ENCODE results near the gene CRACR2B.

CRACR2B gene

DNA sequence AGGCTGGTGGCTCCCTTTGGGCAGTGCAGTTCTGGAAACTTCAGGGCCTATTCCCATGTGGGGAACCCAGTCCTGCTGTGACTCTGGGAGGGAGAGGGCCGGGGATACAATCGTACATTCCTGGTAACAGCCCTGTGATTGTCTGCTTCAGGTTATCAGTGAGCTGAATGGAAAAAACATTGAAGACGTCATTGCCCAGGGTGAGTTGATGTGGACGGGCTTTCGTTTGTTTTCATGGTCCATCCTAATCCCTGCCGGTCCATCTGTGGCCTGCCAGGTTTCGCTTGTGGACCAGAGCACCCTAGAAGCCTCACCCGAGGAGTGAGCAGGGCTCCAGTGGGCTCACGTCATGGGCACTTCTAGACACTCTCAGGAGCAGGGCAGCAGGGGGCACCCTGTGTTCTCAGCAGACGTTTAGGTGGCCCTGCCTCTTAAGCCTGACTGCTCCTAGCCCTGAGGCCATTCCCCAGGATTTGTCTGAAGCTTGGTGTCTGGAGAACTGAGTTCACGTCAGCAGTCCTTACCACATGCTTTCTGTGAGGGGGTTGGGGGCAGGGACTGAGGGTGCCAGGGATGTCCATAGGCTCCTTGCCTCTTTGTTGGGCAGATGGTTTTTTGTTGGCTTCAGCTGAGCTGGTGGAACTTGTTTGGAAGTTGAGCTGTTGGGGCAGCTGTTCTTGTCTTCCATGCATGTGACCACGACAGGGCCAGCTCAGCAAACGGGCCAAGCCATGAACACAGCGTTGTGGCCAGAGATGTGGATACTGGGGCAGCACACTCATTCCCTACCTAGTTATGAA, 16.1 kb upstream of the CRACR2B start:
- no peak for DNase-seq

DNA sequence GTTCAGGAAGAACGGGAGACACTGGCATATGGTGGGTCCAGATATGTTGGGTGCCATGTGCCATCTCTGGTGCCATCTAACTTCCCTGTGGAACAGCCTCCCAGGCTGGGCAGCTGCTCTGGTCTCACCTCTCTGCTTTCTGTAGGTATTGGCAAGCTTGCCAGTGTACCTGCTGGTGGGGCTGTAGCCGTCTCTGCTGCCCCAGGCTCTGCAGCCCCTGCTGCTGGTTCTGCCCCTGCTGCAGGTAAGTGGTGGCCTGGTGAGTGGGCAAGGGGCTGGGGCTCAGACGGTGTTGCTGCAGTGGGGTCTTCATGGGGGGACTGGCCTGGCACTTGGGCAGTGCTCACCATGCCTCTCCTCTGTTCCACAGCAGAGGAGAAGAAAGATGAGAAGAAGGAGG, 15.3 kb upstream of the CRACR2B start:
- no peak for DNase-seq

- no peak for DNase-seq
Measured at GRCh38 chr11:813072-813455, 14.7 kb upstream of the CRACR2B start.

DNA sequence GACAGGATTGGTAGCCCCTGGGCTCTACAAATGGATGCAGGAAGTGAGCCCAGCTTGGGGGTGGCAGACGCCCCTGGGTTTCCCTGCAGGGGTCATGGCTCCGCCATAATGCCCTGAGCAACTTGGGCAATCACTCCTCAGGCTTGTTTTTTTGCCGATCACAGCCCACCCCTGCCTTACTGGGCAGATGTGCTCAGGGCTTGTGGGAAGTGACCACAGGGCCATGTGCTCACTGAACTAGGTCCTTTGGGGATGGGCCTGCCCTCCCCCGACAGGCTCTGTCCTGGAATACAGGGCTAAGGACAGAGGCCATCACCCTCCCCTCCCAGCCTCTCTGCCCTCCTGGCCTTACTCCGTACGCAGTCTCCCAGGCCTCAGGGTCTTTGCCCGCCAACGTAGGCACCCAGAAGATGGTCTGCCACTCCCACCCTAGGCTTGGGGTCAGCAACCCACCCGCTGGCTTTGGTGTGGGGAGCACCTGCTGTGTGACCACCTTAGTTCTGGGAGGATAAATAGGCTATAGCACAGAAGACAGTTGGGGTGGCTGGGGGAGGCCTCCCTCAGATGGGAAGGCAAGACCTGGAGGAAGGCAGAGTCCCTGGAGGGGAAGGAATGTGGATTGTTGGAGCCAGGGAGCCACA, 14.1 kb upstream of the CRACR2B start:
- DNase-seq: no peak

GRCh38 chr11:815675-816432, 11.9 kb upstream of the CRACR2B start:
- no peak for DNase-seq

- DNase-seq: no peak
Measured at GRCh38 chr11:816433-816779, 11.3 kb upstream of the CRACR2B start.

GRCh38 chr11:818396-819128, 9.2 kb upstream of the CRACR2B start, which contains the start of gene PNPLA2:
Gene PNPLA2 (plus strand): TSS chr11:818914. CDS start chr11:819719, 805 bp downstream.
- no peak for DNase-seq

DNA sequence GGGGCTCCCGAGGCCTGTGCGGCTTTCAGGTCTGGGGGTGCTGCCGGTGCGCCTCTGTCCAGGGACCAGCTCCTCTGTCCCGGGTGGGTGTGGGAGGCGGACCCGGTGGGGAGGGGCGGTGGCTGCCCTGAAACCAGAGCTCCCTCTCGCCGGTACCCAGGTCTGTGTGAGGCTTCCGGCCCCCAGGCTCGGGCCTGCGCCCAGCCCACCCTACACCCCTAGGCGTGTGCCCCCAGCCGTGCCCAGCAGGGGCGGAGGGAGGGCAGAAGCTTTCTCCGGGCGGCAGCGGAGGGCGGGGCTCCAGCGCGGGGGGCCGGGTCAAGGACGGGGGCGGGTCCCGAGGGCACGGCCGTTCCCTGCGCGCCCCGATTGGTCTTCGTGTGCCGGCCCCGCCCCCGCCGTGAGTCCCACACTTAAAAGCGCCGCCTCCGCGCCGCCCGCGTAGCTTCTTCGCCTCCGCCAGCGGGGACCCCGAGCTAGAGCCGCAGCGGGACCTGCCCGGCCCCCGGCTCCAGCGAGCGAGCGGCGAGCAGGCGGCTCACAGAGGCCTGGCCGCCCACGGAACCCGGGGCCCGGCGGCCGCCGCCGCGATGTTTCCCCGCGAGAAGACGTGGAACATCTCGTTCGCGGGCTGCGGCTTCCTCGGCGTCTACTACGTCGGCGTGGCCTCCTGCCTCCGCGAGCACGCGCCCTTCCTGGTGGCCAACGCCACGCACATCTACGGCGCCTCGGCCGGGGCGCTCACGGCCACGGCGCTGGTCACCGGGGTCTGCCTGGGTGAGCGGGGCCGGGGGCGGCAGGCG, 8.4 kb upstream of the CRACR2B start:
- DNase-seq: peak; percentile 74 to 98

GRCh38 chr11:819943-820649, 7.6 kb upstream of the CRACR2B start:
- DNase-seq: peak; percentile 80 to 93

DNA sequence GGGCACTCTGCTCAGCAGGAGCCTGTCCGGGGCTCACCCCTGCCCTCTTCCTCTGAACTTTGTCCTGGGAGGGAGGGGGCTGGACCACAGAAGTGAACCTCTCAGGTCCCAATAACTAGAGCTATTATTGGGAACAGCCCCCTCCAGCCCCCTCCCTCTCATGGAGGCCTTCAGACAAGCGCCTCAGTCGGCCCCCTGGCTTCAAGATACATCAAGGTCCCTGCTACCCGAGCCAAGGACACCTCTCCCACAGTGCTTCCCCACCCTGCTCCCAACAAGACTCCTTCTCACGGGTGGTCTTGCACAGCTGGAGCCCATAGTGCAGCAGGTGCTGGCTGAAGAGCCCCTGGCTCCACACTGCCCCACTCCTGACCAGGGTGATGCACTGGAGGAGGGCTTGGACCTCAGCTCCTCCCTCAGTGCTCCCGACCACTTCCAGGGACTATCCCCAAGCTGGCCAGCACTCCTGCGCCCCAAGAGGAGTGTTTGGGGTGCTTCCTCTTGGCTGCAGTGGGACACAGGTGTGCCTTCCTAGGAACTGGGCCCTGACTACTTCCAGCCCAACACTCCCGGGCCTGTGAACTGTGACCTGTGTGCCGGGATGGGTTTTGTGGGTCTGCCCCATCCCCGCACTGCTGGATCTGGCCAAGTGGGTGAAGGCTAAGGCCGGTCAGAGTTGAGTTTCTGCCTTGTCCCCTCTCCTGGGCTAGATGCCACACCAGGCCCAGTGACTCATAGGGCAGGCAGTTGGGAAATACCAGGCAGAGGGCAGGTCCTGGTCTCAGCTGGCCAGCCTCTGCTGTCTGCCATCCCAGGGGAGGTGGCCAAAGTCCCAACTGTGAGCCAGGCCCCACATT, 6.8 kb upstream of the CRACR2B start:
- DNase-seq: no peak

DNA sequence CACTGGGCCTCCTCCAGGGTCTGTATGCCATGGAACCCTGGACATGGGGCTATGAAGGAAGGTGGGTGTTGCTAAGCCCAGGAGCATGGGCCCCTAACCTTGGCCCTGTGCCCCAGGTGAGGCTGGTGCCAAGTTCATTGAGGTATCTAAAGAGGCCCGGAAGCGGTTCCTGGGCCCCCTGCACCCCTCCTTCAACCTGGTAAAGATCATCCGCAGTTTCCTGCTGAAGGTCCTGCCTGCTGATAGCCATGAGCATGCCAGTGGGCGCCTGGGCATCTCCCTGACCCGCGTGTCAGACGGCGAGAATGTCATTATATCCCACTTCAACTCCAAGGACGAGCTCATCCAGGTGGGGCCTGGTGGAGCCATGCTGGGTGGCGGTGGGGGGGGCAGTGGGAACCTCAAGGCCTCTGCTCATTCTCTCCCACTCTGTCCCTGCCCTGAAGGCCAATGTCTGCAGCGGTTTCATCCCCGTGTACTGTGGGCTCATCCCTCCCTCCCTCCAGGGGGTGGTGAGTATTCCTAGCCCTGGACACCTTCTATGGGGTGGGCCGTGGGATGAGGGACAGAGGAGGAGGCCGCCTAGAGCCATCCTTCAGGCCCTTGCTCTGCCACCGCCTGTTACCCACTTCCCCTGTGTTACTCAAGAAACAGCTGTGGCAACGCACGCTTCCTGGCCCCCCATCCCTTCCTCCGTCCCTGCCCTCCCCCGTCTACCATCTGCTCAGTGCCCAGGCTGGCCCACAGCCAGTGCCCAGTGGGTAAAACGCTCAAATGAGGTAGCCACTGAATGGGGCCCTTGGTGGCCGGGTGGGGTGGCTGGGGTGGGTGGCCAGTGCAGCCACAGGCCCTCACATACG, 6.0 kb upstream of the CRACR2B start:
- DNase-seq: no peak

DNA sequence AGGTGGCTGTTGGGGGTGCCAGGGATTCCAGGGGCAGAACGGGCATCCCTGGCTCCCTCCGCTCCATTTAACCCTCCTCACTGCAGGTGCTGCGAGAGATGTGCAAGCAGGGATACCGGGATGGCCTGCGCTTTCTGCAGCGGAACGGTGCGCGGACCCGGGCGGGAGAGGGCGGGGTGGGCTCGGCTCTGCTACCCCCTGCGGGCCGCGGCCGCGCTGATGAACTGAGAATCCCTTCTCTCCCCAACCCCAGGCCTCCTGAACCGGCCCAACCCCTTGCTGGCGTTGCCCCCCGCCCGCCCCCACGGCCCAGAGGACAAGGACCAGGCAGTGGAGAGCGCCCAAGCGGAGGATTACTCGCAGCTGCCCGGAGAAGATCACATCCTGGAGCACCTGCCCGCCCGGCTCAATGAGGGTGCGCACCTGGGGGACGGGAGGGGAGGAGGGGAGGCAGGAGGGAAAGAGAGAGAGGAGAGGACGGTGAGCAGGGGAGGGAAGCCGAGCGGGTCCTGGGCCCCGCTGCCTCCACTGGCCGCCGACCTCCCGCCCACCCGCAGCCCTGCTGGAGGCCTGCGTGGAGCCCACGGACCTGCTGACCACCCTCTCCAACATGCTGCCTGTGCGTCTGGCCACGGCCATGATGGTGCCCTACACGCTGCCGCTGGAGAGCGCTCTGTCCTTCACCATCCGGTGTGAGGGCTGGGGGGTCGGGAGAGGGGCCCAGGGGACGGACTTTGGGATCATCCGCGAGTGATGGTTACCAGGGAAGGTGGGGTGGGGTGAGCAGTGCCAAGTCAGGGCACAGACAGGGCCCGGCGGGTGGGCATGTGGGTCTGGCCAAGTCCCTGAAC, 4.1 kb upstream of the CRACR2B start:
- no peak for DNase-seq

GRCh38 chr11:824292-824880, 3.3 kb upstream of the CRACR2B start:
- peak; percentile 40 to 87 for DNase-seq

DNA sequence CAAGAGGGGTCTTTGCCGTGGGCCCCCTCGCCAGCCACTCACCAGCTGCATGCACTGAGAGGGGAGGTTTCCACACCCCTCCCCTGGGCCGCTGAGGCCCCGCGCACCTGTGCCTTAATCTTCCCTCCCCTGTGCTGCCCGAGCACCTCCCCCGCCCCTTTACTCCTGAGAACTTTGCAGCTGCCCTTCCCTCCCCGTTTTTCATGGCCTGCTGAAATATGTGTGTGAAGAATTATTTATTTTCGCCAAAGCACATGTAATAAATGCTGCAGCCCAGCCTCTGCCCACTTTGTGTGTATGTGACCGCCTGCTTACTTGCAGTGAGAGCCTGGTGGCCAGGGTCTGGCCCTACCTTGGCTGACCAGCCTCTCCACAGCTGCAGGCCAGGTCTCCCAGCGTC, 2.8 kb upstream of the CRACR2B start:
- DNase-seq: peak in 1 of 2 experiments; percentile 69

DNA sequence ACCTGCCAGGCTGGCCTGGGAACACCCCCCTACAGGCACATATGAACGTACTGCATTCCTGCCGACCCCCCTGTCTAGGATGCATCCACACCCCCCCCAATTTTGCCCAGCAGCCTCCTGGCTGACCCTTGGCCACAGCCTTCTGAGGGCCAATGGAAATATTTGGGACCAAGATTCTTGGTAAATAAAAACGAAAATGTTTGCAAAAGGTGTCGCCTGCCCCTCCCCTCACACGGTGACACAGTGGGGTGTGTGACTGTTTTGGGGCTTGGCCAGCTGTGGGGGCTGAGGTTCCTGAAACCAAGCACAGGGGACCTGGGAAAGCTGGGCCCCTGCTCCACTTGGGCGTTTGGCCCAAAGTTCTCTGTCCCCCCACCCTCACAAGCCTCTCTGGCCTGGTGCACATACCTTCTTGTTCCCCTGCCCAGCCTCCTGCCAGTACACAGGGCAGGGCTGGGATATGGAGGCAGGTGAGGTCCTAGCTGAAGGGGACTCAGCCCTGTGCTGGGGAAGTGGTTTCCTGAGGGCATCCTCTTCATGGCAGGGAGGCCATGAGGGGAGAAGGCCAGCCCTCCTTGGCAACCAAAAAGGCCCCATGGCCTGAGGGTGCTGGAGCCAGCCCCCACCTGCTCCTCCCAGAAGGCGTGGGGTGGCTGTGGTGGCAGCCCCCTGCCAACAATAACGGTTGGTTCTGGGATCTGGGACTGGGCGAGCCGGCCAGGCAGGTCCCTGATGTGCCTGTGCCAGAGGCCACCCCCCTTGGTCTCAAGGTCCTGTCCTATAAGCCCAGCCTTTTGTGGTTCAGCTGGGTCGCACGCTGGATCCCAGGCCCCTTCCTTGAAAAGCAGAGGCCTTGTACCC, 2.1 kb upstream of the CRACR2B start:
- DNase-seq: no peak

- no peak for DNase-seq
Measured at GRCh38 chr11:826227-826621, 1.5 kb upstream of the CRACR2B start.

DNA sequence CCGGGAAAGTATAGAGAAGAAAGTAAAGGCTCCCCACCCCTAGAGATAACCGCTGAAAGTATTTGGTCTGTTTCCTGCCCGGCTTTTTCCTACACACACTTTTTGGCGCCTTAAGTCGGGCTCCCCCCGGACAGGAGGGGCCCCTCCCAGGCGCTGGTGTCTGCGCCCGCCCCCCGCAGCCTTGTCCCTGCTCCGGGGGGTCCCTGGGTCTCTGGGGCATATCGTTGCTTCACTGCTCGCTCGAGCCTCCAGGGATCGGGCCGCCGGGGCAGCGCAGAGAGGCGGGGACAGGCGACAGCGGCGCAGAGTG, 928 bp upstream of the CRACR2B start:
- no peak for DNase-seq

All from NCI-H526 (cell line).